Gastrocnemius medialis (tissue), 4 donors: ENCODE measurements around the gene TTK.

Experiments
- POLR2A ChIP-seq, 2 donors: fragments of 450-650 bp; IDR thresholded peaks; one replicate each; pipeline ENCODE4 v1.6.1; 2017; ENCODE audit warnings: antibody characterized with exemption in 2 of 2, mild to moderate bottlenecking in 2 of 2, moderate library complexity in 2 of 2
- TF ChIP-seq, protein P1 (sequence below), 5 experiments: fragments of 450-650 bp in 3 of 5; fragments of 200-600 bp in 2 of 5; sonication (generic) in 2 of 5; IDR thresholded peaks in 4 of 5; conservative IDR thresholded peaks in 1 of 5; 1 replicate in 4 of 5; 2 replicates in 1 of 5; pipeline ENCODE4 v1.5.1; 2016 to 2019; ENCODE audit warnings: antibody characterized with exemption in 5 of 5, mild to moderate bottlenecking in 3 of 5, moderate library complexity in 3 of 5

DNA sequence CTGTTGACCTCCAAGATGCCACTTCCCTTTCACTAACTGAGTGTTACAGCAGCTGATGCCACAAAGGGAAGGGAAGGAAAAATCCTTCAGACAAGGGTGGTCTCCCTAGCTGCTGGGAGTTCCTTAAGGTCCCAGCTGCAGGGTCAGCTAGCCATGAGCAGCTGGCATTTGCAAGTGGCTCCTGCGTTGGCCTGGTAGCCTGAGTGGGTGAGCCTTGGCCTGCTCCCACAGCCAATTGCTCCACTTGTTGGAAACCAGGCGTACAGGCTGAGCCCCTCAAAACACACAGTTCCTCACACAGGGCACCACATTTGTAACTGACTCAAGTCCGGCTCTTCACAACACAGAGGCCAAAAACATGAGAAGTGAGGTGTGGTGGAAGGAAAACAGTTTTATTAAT is 16.7 kb downstream of the TTK start:
- TF ChIP-seq, protein P1, sequence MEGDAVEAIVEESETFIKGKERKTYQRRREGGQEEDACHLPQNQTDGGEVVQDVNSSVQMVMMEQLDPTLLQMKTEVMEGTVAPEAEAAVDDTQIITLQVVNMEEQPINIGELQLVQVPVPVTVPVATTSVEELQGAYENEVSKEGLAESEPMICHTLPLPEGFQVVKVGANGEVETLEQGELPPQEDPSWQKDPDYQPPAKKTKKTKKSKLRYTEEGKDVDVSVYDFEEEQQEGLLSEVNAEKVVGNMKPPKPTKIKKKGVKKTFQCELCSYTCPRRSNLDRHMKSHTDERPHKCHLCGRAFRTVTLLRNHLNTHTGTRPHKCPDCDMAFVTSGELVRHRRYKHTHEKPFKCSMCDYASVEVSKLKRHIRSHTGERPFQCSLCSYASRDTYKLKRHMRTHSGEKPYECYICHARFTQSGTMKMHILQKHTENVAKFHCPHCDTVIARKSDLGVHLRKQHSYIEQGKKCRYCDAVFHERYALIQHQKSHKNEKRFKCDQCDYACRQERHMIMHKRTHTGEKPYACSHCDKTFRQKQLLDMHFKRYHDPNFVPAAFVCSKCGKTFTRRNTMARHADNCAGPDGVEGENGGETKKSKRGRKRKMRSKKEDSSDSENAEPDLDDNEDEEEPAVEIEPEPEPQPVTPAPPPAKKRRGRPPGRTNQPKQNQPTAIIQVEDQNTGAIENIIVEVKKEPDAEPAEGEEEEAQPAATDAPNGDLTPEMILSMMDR (IDR thresholded peaks at IDR 0.05 in 4 of 5, conservative IDR thresholded peaks at IDR 0.05 in 1 of 5) = no peak
- no peak for TF ChIP-seq POLR2A (IDR thresholded peaks at IDR 0.05)
